HEK293 (cell line): ENCODE data around the gene BMP4.

Source experiments
- CTCF ChIA-PET: fragments of 350-600 bp; formaldehyde crosslinking; extraction: SDS; loops from one replicate; lab custom pipeline; 2021; ENCODE audit warnings: antibody characterized with exemption; lab: Yijun Ruan, JAX
- POLR2A ChIA-PET: fragments of 300-600 bp; formaldehyde crosslinking; extraction: SDS; loops from one replicate; lab custom pipeline; 2020; ENCODE audit warnings: antibody characterized with exemption, inconsistent platforms; lab: Yijun Ruan, JAX
- H3K27ac ChIP-seq: fragments of 200-500 bp; sonication (Bioruptor generic); 2 replicates; pipeline ENCODE4 v1.5.1; 2014; ENCODE audit warnings: low read depth, low read length, control low read depth, inconsistent platforms; ENCODE audit errors: extremely low read depth
- H3K36me3 ChIP-seq, 2 experiments: fragments of 200-500 bp in 1 of 2; sonication (Bioruptor generic) in 1 of 2; 1 replicate in 1 of 2; 2 replicates in 1 of 2; pipeline ENCODE4 v1.5.1; 2014 to 2017; ENCODE audit warnings: inconsistent platforms in 2 of 2, low read length in 2 of 2; ENCODE audit not compliant: control insufficient read depth in 2 of 2, insufficient read depth in 1 of 2
- H3K4me1 ChIP-seq: fragments of 200-500 bp; sonication (Bioruptor generic); 2 replicates; pipeline ENCODE4 v1.5.1; 2014; ENCODE audit warnings: mild to moderate bottlenecking, low read length, inconsistent platforms; ENCODE audit not compliant: control insufficient read depth, insufficient read depth
- H3K4me3 ChIP-seq: 2 replicates; pipeline ENCODE4 v1.5.1; 2011; ENCODE audit warnings: low read depth, mild to moderate bottlenecking, control low read depth, low read length, moderate library complexity
- H3K9me3 ChIP-seq: fragments of 200-500 bp; sonication (Bioruptor generic); 2 replicates; pipeline ENCODE4 v1.5.1; 2014; ENCODE audit warnings: low read depth, low read length, inconsistent platforms; ENCODE audit not compliant: control insufficient read depth, insufficient read depth
- SP7 ChIP-seq: fragments of 450-650 bp; formaldehyde crosslinking; IDR thresholded peaks from 2 replicates; pipeline ENCODE4 v1.5.1; 2016; ENCODE audit warnings: missing biosample characterization, missing genetic modification characterization
- ZBTB10 ChIP-seq: fragments of 450-650 bp; formaldehyde crosslinking; IDR thresholded peaks from 2 replicates; pipeline ENCODE4 v1.5.1; 2016; ENCODE audit warnings: missing biosample characterization, missing genetic modification characterization
- ZBTB20 ChIP-seq: fragments of 450-650 bp; formaldehyde crosslinking; IDR thresholded peaks from 2 replicates; pipeline ENCODE4 v1.5.1; 2016; ENCODE audit warnings: missing biosample characterization, missing genetic modification characterization
- ZBTB21 ChIP-seq: fragments of 450-650 bp; formaldehyde crosslinking; IDR thresholded peaks from 2 replicates; pipeline ENCODE4 v1.5.1; 2017; ENCODE audit warnings: missing biosample characterization, missing genetic modification characterization
- ZNF174 ChIP-seq: fragments of 450-650 bp; formaldehyde crosslinking; IDR thresholded peaks from 2 replicates; pipeline ENCODE4 v1.5.0; 2017; ENCODE audit warnings: missing biosample characterization, mild to moderate bottlenecking, missing genetic modification characterization
- ZNF18 ChIP-seq: fragments of 450-650 bp; formaldehyde crosslinking; IDR thresholded peaks from 2 replicates; pipeline ENCODE4 v1.5.1; 2016; ENCODE audit warnings: missing biosample characterization, missing genetic modification characterization
- ZNF19 ChIP-seq: fragments of 450-650 bp; formaldehyde crosslinking; IDR thresholded peaks from 2 replicates; pipeline ENCODE4; 2016; ENCODE audit warnings: missing biosample characterization, missing genetic modification characterization, low read depth
- ZNF223 ChIP-seq: fragments of 450-650 bp; formaldehyde crosslinking; IDR thresholded peaks from 2 replicates; pipeline ENCODE4 v1.5.1; 2016; ENCODE audit warnings: missing biosample characterization, missing genetic modification characterization
- ZNF311 ChIP-seq: fragments of 450-650 bp; formaldehyde crosslinking; IDR thresholded peaks from 2 replicates; pipeline ENCODE4 v1.5.1; 2017; ENCODE audit warnings: missing biosample characterization, missing genetic modification characterization, borderline replicate concordance
- ZNF350 ChIP-seq: fragments of 450-650 bp; formaldehyde crosslinking; IDR thresholded peaks from 2 replicates; pipeline ENCODE4 v1.5.0; 2017; ENCODE audit warnings: missing biosample characterization, mild to moderate bottlenecking, missing genetic modification characterization
- ZNF555 ChIP-seq: fragments of 450-650 bp; formaldehyde crosslinking; conservative IDR thresholded peaks from 2 replicates; pipeline ENCODE4 v1.5.1; 2017; ENCODE audit warnings: missing biosample characterization, mild to moderate bottlenecking, missing genetic modification characterization, inconsistent platforms
- ZNF626 ChIP-seq: fragments of 450-650 bp; sonication (Bioruptor Pico); formaldehyde crosslinking; IDR thresholded peaks from 2 replicates; pipeline ENCODE4 v1.5.1; 2018; ENCODE audit warnings: missing biosample characterization, missing genetic modification characterization, inconsistent platforms
- ZNF654 ChIP-seq: fragments of 450-650 bp; formaldehyde crosslinking; IDR thresholded peaks from 2 replicates; pipeline ENCODE4 v1.5.1; 2016; ENCODE audit warnings: low read depth, missing biosample characterization, missing genetic modification characterization
- ZNF670 ChIP-seq: fragments of 450-650 bp; formaldehyde crosslinking; IDR thresholded peaks from 2 replicates; pipeline ENCODE4 v1.5.1; 2016; ENCODE audit warnings: missing biosample characterization, missing genetic modification characterization, low read depth
- ZNF791 ChIP-seq: fragments of 450-650 bp; formaldehyde crosslinking; IDR thresholded peaks from 2 replicates; pipeline ENCODE4 v1.5.1; 2016; ENCODE audit warnings: missing biosample characterization, missing genetic modification characterization
- ZSCAN23 ChIP-seq: fragments of 450-650 bp; formaldehyde crosslinking; IDR thresholded peaks from 2 replicates; pipeline ENCODE4 v1.5.1; 2016; ENCODE audit warnings: missing biosample characterization, missing genetic modification characterization
- ZSCAN5A ChIP-seq: fragments of 450-650 bp; formaldehyde crosslinking; IDR thresholded peaks from 2 replicates; pipeline ENCODE4 v1.5.1; 2016; ENCODE audit warnings: missing biosample characterization, missing genetic modification characterization
- TF ChIP-seq, protein P1 (sequence below): sonication (generic); formaldehyde crosslinking; IDR thresholded peaks from 2 replicates; pipeline ENCODE4 v1.8.1; 2022; ENCODE audit warnings: mild to moderate bottlenecking, moderate library complexity, missing genetic modification reagents
- TF ChIP-seq, protein P2 (sequence below): fragments of 450-650 bp; formaldehyde crosslinking; IDR thresholded peaks from 2 replicates; pipeline ENCODE4 v1.5.1; 2016; ENCODE audit warnings: missing biosample characterization, missing genetic modification characterization
- TF ChIP-seq, protein P3 (sequence below): fragments of 450-650 bp; formaldehyde crosslinking; IDR thresholded peaks from 2 replicates; pipeline ENCODE4 v1.5.1; 2017; ENCODE audit warnings: missing biosample characterization, missing genetic modification characterization

BMP4 gene

DNA sequence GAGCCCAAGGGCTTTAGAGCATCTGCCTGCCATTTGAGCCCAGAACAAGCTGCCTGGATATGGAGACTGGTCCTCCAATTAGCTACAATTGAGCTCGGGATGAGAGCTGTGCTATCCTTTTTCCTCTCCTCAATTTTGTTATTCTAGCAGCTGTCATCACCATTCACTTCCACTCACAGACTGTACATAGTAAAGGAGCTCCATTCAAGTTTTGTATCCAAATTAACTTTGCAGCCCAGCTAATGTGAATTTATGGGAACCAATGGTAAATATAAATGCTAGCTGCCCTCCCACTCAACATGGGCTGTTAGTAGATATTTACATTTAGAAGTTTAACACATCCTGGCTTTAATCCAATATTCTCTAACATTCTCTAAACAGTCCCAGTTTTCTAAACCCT is 44.6 kb downstream of the BMP4 start:
- H3K4me3 ChIP-seq = no peak overlapping the region
- TF ChIP-seq ZNF174 (tag by site-specific recombination) (no peak), ZNF670 (no peak), ZNF350 (tag by site-specific recombination) (no peak)
- TF ChIP-seq, protein P1, sequence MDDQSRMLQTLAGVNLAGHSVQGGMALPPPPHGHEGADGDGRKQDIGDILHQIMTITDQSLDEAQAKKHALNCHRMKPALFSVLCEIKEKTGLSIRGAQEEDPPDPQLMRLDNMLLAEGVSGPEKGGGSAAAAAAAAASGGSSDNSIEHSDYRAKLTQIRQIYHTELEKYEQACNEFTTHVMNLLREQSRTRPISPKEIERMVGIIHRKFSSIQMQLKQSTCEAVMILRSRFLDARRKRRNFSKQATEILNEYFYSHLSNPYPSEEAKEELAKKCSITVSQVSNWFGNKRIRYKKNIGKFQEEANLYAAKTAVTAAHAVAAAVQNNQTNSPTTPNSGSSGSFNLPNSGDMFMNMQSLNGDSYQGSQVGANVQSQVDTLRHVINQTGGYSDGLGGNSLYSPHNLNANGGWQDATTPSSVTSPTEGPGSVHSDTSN (CRISPR knock-in tag) = no peak
- POLR2A ChIA-PET = no interaction called here
- CTCF ChIA-PET = interaction anchor here (0.7 kb wide), 1 partner anchor 436 kb away, joined by 3 read pairs; no protein-coding TSS in a partner anchor
- no peak overlapping the region for H3K27ac ChIP-seq
- no peaks in the 10 kb centered on the region for H3K9me3 ChIP-seq
- H3K4me1 ChIP-seq = no peaks in the 10 kb centered on the region; the same call in 1 of the 2 replicates
- no peaks in the 10 kb centered on the region for H3K36me3 ChIP-seq

DNA sequence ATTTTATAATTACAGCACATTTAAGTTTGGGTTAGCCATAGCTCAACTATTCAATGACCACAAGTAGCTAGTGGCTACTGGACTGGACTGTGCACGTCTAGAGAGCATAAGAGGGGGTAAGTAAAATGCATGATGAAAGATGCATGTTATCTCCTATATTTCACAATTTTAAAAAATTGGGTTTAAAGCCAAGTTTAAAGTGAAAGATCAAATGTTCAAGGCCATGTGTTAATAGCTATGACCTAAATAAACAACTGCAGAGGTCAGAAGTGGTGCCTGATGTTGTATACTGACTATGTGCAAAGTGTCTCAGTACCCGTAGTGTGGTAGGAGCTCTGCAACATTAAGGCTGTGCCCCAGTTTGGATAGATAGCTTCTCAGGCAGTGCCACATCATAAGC is 48.2 kb downstream of the BMP4 start:
- Histone ChIP-seq H3K4me1 (no peaks in the 10 kb centered on the region; the same call in 1 of the 2 replicates), H3K4me3 (no peak overlapping the region), H3K36me3 (no peaks in the 10 kb centered on the region)
- ChIA-PET POLR2A (no interaction called here), CTCF (no interaction called here)
- no peak for TF ChIP-seq ZNF223 (tag by site-specific recombination)
- TF ChIP-seq, all 188 proteins: peak for 0
- no peak overlapping the region for H3K27ac ChIP-seq
- peaks cover 2% of the 10 kb centered on the region; the same call in 1 of the 2 replicates for H3K9me3 ChIP-seq

DNA sequence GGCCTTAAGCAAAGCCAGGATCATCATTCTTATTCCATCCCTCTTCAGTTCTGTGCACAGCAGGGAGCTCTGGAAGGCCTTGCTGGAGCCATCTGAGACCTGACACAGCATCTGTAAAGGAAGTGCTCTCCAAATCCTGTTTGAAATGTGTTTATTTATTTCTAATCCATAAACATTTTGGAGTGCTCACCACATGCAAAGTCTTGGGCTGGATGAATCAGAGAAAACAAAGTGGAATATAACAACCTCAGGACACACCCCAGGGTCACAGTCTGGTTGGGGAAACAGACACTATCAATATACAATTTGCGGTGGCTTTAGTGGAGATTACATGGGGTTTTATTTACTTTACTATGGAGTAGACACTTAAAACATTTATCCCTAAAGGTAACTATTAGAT is 54.3 kb downstream of the BMP4 start:
- POLR2A ChIA-PET = no interaction called here
- Histone ChIP-seq H3K4me3 (no peak overlapping the region), H3K4me1 (no peaks in the 10 kb centered on the region), H3K27ac (no peak overlapping the region), H3K9me3 (peaks cover 2% of the 10 kb centered on the region; the same call in 1 of the 2 replicates), H3K36me3 (no peaks in the 10 kb centered on the region)
- no peak for TF ChIP-seq ZSCAN23 (tag by site-specific recombination)
- TF ChIP-seq ZBTB10 (tag by site-specific recombination) = no peak
- TF ChIP-seq ZNF18 (tag by site-specific recombination) = no peak
- TF ChIP-seq ZBTB20 = no peak
- TF ChIP-seq ZNF791 (tag by site-specific recombination) = no peak
- no peak for TF ChIP-seq SP7 (tag by site-specific recombination)
- CTCF ChIA-PET = no interaction called here

DNA sequence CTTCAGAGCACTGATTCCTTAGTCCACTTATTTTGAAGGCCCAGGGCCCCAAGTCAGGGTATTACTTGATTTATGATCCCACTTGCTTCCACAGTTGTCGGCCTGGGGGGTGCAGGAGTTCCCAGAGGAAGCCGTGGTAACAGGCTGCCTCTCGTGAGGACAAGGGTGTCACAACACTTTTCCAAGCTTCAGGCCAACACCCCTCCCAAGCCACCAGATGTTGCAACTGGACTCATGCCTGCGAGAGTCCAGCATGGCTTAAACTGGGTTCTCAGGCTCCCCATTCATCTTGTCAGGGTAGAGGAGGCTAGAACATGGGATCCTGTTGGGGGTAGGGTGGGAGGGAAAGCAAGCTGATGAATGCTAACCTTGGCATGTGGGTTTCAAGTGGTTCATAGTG is 56.1 kb downstream of the BMP4 start:
- no peaks in the 10 kb centered on the region for H3K4me1 ChIP-seq
- no peaks in the 10 kb centered on the region for H3K36me3 ChIP-seq
- H3K9me3 ChIP-seq = no peaks in the 10 kb centered on the region
- POLR2A ChIA-PET = no interaction called here
- CTCF ChIA-PET = no interaction called here
- no peak overlapping the region for H3K27ac ChIP-seq
- no peak overlapping the region for H3K4me3 ChIP-seq
- TF ChIP-seq ZNF19 (tag by site-specific recombination) (no peak), ZNF654 (tag by site-specific recombination) (no peak), ZNF555 (tag by site-specific recombination) (no peak), ZNF626 (tag by site-specific recombination) (no peak), ZBTB21 (no peak), ZNF311 (tag by site-specific recombination) (no peak), ZSCAN5A (tag by site-specific recombination) (no peak)
- TF ChIP-seq, protein P2, sequence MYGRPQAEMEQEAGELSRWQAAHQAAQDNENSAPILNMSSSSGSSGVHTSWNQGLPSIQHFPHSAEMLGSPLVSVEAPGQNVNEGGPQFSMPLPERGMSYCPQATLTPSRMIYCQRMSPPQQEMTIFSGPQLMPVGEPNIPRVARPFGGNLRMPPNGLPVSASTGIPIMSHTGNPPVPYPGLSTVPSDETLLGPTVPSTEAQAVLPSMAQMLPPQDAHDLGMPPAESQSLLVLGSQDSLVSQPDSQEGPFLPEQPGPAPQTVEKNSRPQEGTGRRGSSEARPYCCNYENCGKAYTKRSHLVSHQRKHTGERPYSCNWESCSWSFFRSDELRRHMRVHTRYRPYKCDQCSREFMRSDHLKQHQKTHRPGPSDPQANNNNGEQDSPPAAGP (tag by site-specific recombination) = no peak
- TF ChIP-seq, protein P3, sequence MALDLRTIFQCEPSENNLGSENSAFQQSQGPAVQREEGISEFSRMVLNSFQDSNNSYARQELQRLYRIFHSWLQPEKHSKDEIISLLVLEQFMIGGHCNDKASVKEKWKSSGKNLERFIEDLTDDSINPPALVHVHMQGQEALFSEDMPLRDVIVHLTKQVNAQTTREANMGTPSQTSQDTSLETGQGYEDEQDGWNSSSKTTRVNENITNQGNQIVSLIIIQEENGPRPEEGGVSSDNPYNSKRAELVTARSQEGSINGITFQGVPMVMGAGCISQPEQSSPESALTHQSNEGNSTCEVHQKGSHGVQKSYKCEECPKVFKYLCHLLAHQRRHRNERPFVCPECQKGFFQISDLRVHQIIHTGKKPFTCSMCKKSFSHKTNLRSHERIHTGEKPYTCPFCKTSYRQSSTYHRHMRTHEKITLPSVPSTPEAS = no peak
